ENCODE measurements around the gene NF2. TPM values are rescaled to one million over a fixed set of nuclear protein-coding genes. Genes with fewer than 3 reads are reported as not detected.

The NF2 gene
- total RNA-seq, 1 experiment from 2014 or later: 50.9 TPM

DNA sequence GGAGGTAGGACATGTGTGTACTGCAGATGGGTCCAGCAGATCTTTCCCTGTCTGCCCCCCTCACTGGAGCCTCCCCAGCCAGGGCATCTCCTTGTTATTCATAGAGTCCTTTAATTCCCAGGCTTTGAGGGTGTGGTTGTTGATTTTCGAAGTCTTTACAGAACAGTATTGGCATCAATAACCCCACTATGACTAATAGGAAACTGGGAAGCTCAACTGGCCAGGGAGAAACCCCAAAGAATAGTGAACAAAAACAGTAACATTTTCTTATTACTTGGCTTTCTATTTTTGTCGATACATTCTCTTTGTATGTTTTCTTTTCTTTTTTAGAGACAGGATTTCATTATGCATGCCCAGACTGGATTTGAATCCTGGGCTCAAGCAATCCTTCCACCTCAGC is 57.9 kb downstream of the NF2 start:
- Histone ChIP-seq H3K79me1 (ENCODE audit: insufficient read depth, low read depth, low read length, poor library complexity, severe bottlenecking) (no peaks in the 10 kb centered on the region), H4K8ac (replicated peaks; ENCODE audit: insufficient read length, low read depth, low read length) (no peak overlapping the region), H2AK5ac (ENCODE audit: insufficient read length, low read length) (no peak overlapping the region), H3K4me1 (ENCODE audit: insufficient read depth, low read length) (no peaks in the 10 kb centered on the region), H2AFZ (ENCODE audit: low read length) (no peak overlapping the region), H3K79me2 (ENCODE audit: insufficient read depth, low read length) (no peaks in the 10 kb centered on the region), H3T11ph (ENCODE audit: low read length) (no peak overlapping the region), H3K4me2 (ENCODE audit: insufficient read depth, insufficient read length, low read length) (no peak overlapping the region), H3K23me2 (ENCODE audit: insufficient read length, low read depth, low read length, poor library complexity, severe bottlenecking) (no peaks in the 10 kb centered on the region), H3K18ac (ENCODE audit: insufficient read length, low read depth, low read length) (no peak overlapping the region), H3K4ac (ENCODE audit: low read depth, low read length) (no peak overlapping the region), H3K14ac (ENCODE audit: insufficient read depth, low read length) (no peak overlapping the region), H3K9me3 (ENCODE audit: control insufficient read depth, low read depth, low read length) (no peaks in the 10 kb centered on the region), H3K27ac (ENCODE audit: insufficient read length, low read depth, low read length) (no peak overlapping the region), H2BK12ac (ENCODE audit: insufficient read length, low read depth, low read length) (no peak overlapping the region), H4K5ac (ENCODE audit: insufficient read length, low read depth, low read length) (no peak overlapping the region), H3K23ac (ENCODE audit: insufficient read length, low read depth, low read length) (no peak overlapping the region), H4K20me1 (ENCODE audit: control insufficient read depth, insufficient read depth, insufficient read length) (no peaks in the 10 kb centered on the region), H3K9ac (ENCODE audit: extremely low read depth, insufficient read length, low read length) (no peak overlapping the region), H2BK15ac (ENCODE audit: low read depth, low read length) (no peak overlapping the region), H4K91ac (ENCODE audit: insufficient read length, low read depth, low read length) (no peak overlapping the region), H3K56ac (ENCODE audit: insufficient read length, low read depth, low read length) (no peak overlapping the region), H2BK120ac (ENCODE audit: low read depth, low read length, poor library complexity, severe bottlenecking) (no peak overlapping the region), H2BK20ac (ENCODE audit: low read depth, low read length, poor library complexity, severe bottlenecking) (no peak overlapping the region), H2BK5ac (ENCODE audit: insufficient read length, low read length) (no peak overlapping the region), H3K27me3 (ENCODE audit: insufficient read depth, low read length) (no peaks in the 10 kb centered on the region)
- Mint-ChIP-seq H3K4me1 (no peaks in the 10 kb centered on the region), H3K36me3 (ENCODE audit: insufficient read depth in 1 of 3, low read depth in 3 of 3) (peaks cover 0 to 39% (median 23%) of the 10 kb centered on the region in 3 experiments; a peak in 6 of 7 replicates), H3K27me3 (ENCODE audit: low read depth) (no peaks in the 10 kb centered on the region), H3K4me3 (no peak overlapping the region), H3K9me3 (no peaks in the 10 kb centered on the region), H3K27ac (no peak overlapping the region)
- DNase-seq: no peak
- WGBS (ENCODE audit: extremely low coverage, insufficient read length, low lambda C conversion rate): no CpG with 5 or more reads among the region's 2 CpGs
- TF ChIP-seq CTCF (conservative IDR thresholded peaks at IDR 0.05): no peak

Measured in H9 (cell line).